Ovary (tissue), 9 donors: ENCODE results near the gene NAMPT. TPM values are rescaled to one million over a fixed set of nuclear protein-coding genes. Genes with fewer than 3 reads are reported as not detected.

Experiments
- DNase-seq, 5 donors: peaks; one replicate each; pipeline ENCODE4 v3.0.0-alpha.2; 2019 to 2020
- H3K27ac ChIP-seq, 2 donors: fragments of 200-600 bp; one replicate each; pipeline versions ENCODE4 v1.5.1 to v1.8.0; 2019 to 2022
- H3K27me3 ChIP-seq: fragments of 200-600 bp; one replicate; pipeline ENCODE4 v1.8.0; 2022
- H3K36me3 ChIP-seq: fragments of 200-600 bp; sonication (generic); one replicate; pipeline ENCODE4 v1.5.1; 2019
- H3K4me1 ChIP-seq: one replicate; pipeline ENCODE4 v1.8.1; 2013; ENCODE audit warnings: mild to moderate bottlenecking, moderate library complexity; ENCODE audit not compliant: insufficient read depth
- H3K4me3 ChIP-seq: fragments of 200-600 bp; sonication (generic); one replicate; pipeline ENCODE4 v1.5.1; 2017
- H3K9me3 ChIP-seq, 2 donors: fragments of 200-600 bp in 1 of 2; sonication (generic) in 1 of 2; one replicate each; pipeline versions ENCODE4 v1.5.1 to v1.8.1; 2013 to 2019; ENCODE audit warnings: mild to moderate bottlenecking in 1 of 2, moderate library complexity in 1 of 2
- EP300 ChIP-seq: sonication (generic); formaldehyde crosslinking; IDR thresholded peaks from one replicate; pipeline ENCODE4 v1.6.1; 2017; ENCODE audit warnings: antibody characterized with exemption
- POLR2A ChIP-seq: fragments of 450-650 bp; IDR thresholded peaks from one replicate; pipeline ENCODE4 v1.6.1; 2017; ENCODE audit warnings: antibody characterized with exemption, mild to moderate bottlenecking, moderate library complexity
- WGBS, 3 donors: extraction: QIAGEN DNeasy Blood & Tissue Kit in 1 of 3; methylation state at CpG; one replicate each; pipeline versions ENCODE4 v1.1.5 to v1.1.7; 2013 to 2017; 5-methylcytosine and 5-hydroxymethylcytosine counted together
- intact Hi-C, 4 donors: fragments of 100-400 bp; cut with DNase I; formaldehyde crosslinking; loops; one replicate each; pipeline versions ENCODE4 v1.11.0 to v1.15.1; 2022 to 2023
- polyA plus RNA-seq, 2 donors: library from polyadenylated mRNA; stranded (reverse); fragments of 200-250 nt in 1 of 2; fragments of 350-450 nt in 1 of 2; fragmentation: Illumina TruSeq in 1 of 2; extraction: RNeasy Lipid Tissue Mini Kit (QIAGEN cat#74804) in 1 of 2; gene quantifications; one replicate each; pipeline ENCODE4 v1.2.3, GENCODE V29; 2013 to 2014
- total RNA-seq, 7 donors: library from RNA; depleted of rRNA in 2 of 7; stranded (reverse); fragments of >200 nt in 2 of 7; fragmentation: NEBNext Ultra II Directional in 3 of 7; extraction: Animal tissue kit (Norgen Biotek cat#: 25700) in 3 of 7; gene quantifications; one replicate each; pipeline versions ENCODE4 v1.1.0 to v1.2.4, GENCODE V29; 2016 to 2023
- TF ChIP-seq, protein P1 (sequence below), 3 donors: fragments of 450-650 bp in 2 of 3; fragments of 200-600 bp in 1 of 3; IDR thresholded peaks; one replicate each; pipeline versions ENCODE4 v1.5.1 to v1.8.0; 2016 to 2022; ENCODE audit warnings: antibody characterized with exemption in 3 of 3, mild to moderate bottlenecking in 1 of 3
- donor health status: DM: no; HTN: no; CAD: no; lungs with moderate emphysema.
- donor health status: DM: no; HTN: no; CAD: no.
- donor health status: Bipolar disorder and iron deficiency.
- donor health status: DM: yes; HTN: yes; CAD: no.
- donor health status: DM: no; HTN: no; CAD: no.
- donor health status: DM: yes; HTN: yes; CAD: no.

The NAMPT gene
- total and polyA plus RNA-seq, 9 donors, result 39.5 to 609 (median 159) TPM

DNA sequence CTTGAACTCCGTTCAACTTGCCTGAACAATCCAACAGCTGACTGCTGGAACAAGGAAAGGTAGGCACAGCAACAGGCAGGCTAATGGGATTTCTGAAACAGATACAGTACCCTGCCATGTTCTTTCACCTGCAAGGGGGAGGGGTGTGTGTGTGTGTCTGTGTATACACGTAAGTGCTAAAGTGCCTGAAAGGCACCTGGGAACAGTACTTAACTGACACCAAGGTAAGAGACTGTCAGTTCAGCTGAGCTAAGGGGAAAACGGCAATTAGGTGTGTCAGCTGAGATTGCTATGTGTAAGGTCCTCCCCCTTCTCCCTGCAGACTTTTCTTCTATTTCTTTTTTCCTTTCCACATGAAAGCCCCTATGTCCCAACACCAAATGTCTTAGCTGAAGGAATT is 27.0 kb downstream of the NAMPT start:
- Histone ChIP-seq H3K4me3 (no peak overlapping the region), H3K27me3 (no peaks in the 10 kb centered on the region), H3K9me3 (no peaks in the 10 kb centered on the region), H3K4me1 (no peaks in the 10 kb centered on the region), H3K36me3 (no peaks in the 10 kb centered on the region), H3K27ac (no peak overlapping the region)
- WGBS, 3 donors, result 89% methylated on average over 3 of the region's 3 CpGs
- TF ChIP-seq, protein P1, sequence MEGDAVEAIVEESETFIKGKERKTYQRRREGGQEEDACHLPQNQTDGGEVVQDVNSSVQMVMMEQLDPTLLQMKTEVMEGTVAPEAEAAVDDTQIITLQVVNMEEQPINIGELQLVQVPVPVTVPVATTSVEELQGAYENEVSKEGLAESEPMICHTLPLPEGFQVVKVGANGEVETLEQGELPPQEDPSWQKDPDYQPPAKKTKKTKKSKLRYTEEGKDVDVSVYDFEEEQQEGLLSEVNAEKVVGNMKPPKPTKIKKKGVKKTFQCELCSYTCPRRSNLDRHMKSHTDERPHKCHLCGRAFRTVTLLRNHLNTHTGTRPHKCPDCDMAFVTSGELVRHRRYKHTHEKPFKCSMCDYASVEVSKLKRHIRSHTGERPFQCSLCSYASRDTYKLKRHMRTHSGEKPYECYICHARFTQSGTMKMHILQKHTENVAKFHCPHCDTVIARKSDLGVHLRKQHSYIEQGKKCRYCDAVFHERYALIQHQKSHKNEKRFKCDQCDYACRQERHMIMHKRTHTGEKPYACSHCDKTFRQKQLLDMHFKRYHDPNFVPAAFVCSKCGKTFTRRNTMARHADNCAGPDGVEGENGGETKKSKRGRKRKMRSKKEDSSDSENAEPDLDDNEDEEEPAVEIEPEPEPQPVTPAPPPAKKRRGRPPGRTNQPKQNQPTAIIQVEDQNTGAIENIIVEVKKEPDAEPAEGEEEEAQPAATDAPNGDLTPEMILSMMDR (IDR thresholded peaks at IDR 0.05), result no peak
- no peak for DNase-seq
- intact Hi-C loops, result no loop called here

DNA sequence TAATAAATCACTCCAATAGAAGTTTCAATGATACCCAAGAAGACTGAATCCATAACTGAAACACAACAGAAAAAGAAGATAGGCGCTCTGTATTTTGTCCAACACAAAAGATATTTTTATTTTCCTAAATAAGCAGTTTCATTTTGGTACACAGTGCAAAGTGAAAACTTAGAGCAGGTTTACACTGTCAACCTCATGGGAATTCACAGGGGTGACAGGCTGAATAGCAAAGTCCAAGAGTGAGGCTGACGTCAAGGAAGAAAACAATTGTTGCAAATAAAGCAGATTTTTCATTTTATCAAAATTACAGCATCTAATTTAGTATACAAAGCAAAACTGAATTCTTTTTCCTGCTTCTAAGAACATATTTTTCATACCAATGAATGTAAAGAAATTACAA is 28.6 kb downstream of the NAMPT start:
- intact Hi-C loops, result no loop called here
- WGBS, 3 donors, result 58 to 73% (median 70%) methylated on average over 2 of the region's 2 CpGs
- H3K4me3 ChIP-seq, result no peak overlapping the region
- TF ChIP-seq, protein P1 (IDR thresholded peaks at IDR 0.05), result no peak
- TF ChIP-seq EP300, result no peak
- H3K27me3 ChIP-seq, result no peaks in the 10 kb centered on the region
- no peaks in the 10 kb centered on the region for H3K4me1 ChIP-seq
- no peaks in the 10 kb centered on the region for H3K36me3 ChIP-seq
- no peak for DNase-seq
- no peaks in the 10 kb centered on the region for H3K9me3 ChIP-seq
- no peak overlapping the region for H3K27ac ChIP-seq

DNA sequence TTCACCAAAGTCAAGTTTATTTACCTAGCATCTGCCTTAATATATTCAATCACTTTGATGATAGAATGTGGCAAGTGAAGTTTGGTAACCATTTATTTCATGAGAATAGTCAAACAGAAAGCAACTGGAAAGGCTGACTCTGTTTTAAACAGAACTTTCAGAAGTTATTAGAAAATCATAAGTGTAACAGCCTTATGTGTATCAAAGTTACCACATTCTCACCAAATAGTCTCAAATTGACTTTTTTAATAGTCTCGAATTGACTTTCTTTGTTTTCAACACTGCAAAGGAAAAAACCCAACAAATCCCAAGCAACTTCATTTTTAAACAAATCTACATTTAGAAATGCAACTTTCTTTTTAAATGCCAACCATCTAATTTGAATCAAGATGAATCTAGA is 29.5 kb downstream of the NAMPT start:
- no peaks in the 10 kb centered on the region for H3K36me3 ChIP-seq
- H3K27ac ChIP-seq, result no peak overlapping the region
- no peaks in the 10 kb centered on the region for H3K27me3 ChIP-seq
- intact Hi-C loops, result no loop called here
- H3K4me1 ChIP-seq, result no peaks in the 10 kb centered on the region
- DNase-seq, result no peak
- H3K9me3 ChIP-seq, result no peaks in the 10 kb centered on the region
- no peak for TF ChIP-seq EP300
- TF ChIP-seq POLR2A, result no peak
- H3K4me3 ChIP-seq, result no peak overlapping the region
- WGBS, 3 donors, result 86 to 91% (median 87%) methylated on average over 1 of the region's 1 CpG

DNA sequence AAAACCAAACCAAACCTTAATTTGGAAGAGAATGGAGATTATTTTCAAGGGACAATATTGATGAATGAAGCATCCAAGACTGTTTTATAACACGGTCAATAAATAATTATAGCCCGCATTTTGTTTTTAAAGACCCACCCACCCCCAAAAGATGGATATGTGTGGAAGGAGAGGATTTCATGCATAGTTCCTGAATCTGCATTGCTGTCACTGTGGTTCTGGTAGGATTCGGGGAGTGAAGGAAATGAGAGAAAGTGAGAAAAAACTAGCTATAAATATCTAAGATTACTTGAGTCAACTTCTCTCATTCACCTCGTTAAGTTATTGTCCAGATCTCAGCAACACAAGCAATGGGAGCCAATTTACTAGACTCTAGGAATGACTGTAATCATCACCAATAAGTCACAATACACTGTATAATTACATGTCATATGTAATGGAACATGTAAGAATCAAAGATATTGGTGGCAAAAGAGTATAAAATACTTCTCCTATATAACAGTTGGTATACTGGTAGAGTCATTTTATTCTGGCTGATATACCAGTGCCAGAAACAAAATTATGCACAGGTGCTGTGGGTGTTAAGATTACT is 30.2 kb downstream of the NAMPT start:
- Histone ChIP-seq H3K36me3 (no peaks in the 10 kb centered on the region), H3K27me3 (no peaks in the 10 kb centered on the region), H3K9me3 (no peaks in the 10 kb centered on the region), H3K4me1 (no peaks in the 10 kb centered on the region), H3K4me3 (no peak overlapping the region), H3K27ac (no peak overlapping the region)
- 84 to 89% (median 87%) methylated on average over 4 of the region's 4 CpGs for WGBS, 3 donors
- no peak for DNase-seq
- TF ChIP-seq EP300 (no peak), POLR2A (no peak)
- TF ChIP-seq, protein P1 (IDR thresholded peaks at IDR 0.05), result no peak
- intact Hi-C loops, result no loop called here

DNA sequence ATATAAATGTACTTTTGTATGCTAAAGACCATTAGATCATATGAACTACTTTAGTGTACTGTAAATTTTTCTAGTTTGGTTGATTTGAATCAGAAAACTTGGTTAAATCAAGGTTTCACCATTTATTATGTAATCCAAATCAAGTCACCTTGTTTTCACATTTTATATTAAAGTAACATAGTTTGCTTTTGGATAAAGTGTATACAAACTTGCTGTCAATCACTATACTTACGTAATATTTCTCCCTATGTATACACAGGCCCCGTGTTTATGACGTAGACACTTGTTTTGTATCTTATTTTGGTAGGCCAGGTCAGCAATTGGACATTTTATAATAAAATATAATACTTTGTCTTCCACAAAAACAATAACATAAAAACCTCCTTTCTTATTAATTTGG is 32.2 kb downstream of the NAMPT start:
- Histone ChIP-seq H3K4me3 (no peak overlapping the region), H3K27ac (no peak overlapping the region), H3K9me3 (peaks cover 0 to 3% of the 10 kb centered on the region in 2 donors), H3K36me3 (no peaks in the 10 kb centered on the region), H3K27me3 (no peaks in the 10 kb centered on the region), H3K4me1 (no peaks in the 10 kb centered on the region)
- TF ChIP-seq EP300, result no peak
- TF ChIP-seq, protein P1 (IDR thresholded peaks at IDR 0.05), result no peak
- TF ChIP-seq POLR2A, result no peak
- no peak for DNase-seq
- WGBS, 3 donors, result 94 to 95% (median 94%) methylated on average over 3 of the region's 3 CpGs
- intact Hi-C loops, result no loop called here
